ENCODE data around the gene TDRD12.

GRCh38 chr19:32709032-32709431 is 10.5 kb upstream of the TDRD12 start:
- TF ChIP-seq YY1 (IDR thresholded peaks at IDR 0.05; ENCODE audit: insufficient read depth, insufficient read length) (no peak), SUZ12 (IDR thresholded peaks at IDR 0.05; ENCODE audit: extremely low read depth, insufficient read depth, insufficient read length) (no peak)

Data from NT2/D1 (cell line).